Activated CD8-positive, alpha-beta memory T cell treated with anti-CD3 and anti-CD28 coated beads, Interleukin-2, amount 10 ng/mL, durations not matched to agents 7 days and 5 days (primary cell): Measurements from ENCODE around the gene LSM11. TPM values are rescaled to one million over a fixed set of nuclear protein-coding genes. Genes with fewer than 3 reads are reported as not detected.

Experiments used
- ATAC-seq: fragments of 150-1000 bp; cut with Tn5 transposase; one replicate; pipeline ENCODE4 v1.10.0; 2021; ENCODE audit warnings: moderate library complexity
- CTCF ChIA-PET: fragments of 350-600 bp; sonication (Branson Sonifier 250); formaldehyde crosslinking; loops from one replicate; lab custom pipeline; 2021; ENCODE audit warnings: antibody characterized with exemption; lab: Charles Lee
- DNase-seq: peaks from one replicate; pipeline ENCODE4 v3.0.0-alpha.2; 2020
- H3K27ac Mint-ChIP-seq: one replicate; pipeline ENCODE4 v1.8.0; 2021; ENCODE audit warnings: mild to moderate bottlenecking, mixed read lengths
- H3K27me3 Mint-ChIP-seq: one replicate; pipeline ENCODE4 v1.8.0; 2021; ENCODE audit warnings: mixed read lengths
- H3K36me3 Mint-ChIP-seq: one replicate; pipeline ENCODE4 v1.8.0; 2021; ENCODE audit warnings: mild to moderate bottlenecking, mixed read lengths
- H3K4me1 Mint-ChIP-seq: one replicate; pipeline ENCODE4 v1.8.0; 2021; ENCODE audit warnings: mixed read lengths
- H3K4me3 Mint-ChIP-seq: one replicate; pipeline ENCODE4 v1.8.0; 2021; ENCODE audit warnings: mild to moderate bottlenecking, moderate library complexity, mixed read lengths
- H3K9me3 Mint-ChIP-seq: one replicate; pipeline ENCODE4 v1.8.0; 2022; ENCODE audit warnings: low read depth, mixed read lengths
- total RNA-seq, 2 experiments: library from RNA; stranded (reverse); gene quantifications; one replicate each; pipeline ENCODE4 v1.2.3, GENCODE V29; 2021

The LSM11 gene
- total RNA-seq, 2 experiments from 2014 or later, result 5.5 to 7.2 TPM

GRCh38 chr5:157802736-157803135, 59.2 kb downstream of the LSM11 start:
- DNase-seq (no peak), ATAC-seq (no peak)
- Mint-ChIP-seq H3K4me1 (no peaks in the 10 kb centered on the region), H3K36me3 (peaks cover 15% of the 10 kb centered on the region), H3K9me3 (no peaks in the 10 kb centered on the region), H3K4me3 (no peak overlapping the region), H3K27me3 (no peaks in the 10 kb centered on the region), H3K27ac (no peak overlapping the region)
- CTCF ChIA-PET, result no interaction called here

DNA sequence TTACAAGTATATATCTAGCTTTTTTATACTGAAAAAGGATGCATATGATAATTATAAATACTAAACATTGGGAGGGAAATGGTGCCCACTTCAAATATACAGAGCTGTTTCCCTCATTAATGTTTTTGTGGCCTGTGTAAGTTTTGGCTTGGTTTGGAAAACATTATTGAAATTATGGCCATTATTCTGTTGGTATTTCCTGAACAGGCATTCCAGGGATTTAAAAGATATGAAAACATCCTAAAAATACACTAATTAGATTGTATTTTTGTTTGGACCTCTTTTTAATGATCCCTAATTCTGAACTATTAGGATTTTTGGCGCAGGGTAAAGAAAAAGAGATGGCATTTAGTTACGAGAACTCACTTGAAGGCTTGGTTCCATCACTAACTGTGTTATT, 64.5 kb downstream of the LSM11 start:
- H3K36me3 Mint-ChIP-seq, result peaks cover 24% of the 10 kb centered on the region
- ATAC-seq (no peak), DNase-seq (no peak)
- CTCF ChIA-PET, result no interaction called here
- no peaks in the 10 kb centered on the region for H3K9me3 Mint-ChIP-seq
- no peaks in the 10 kb centered on the region for H3K4me1 Mint-ChIP-seq
- H3K4me3 Mint-ChIP-seq, result no peak overlapping the region
- no peaks in the 10 kb centered on the region for H3K27me3 Mint-ChIP-seq
- no peak overlapping the region for H3K27ac Mint-ChIP-seq

Other genes starting within 250 kb of the LSM11 start
- 100 to 1,000 TPM; 219 to 341 TPM for gene ADAM19, start 167.9 kb upstream of the LSM11 start, total RNA-seq
- under 1 TPM in 1 of 2 experiments, not detected in 1; 0.09 TPM for gene SOX30, start 91.3 kb upstream of the LSM11 start, total RNA-seq
- not detected for gene C5orf52, start 72.2 kb upstream of the LSM11 start, total RNA-seq
- 10 to 100 TPM; 12.9 to 16.3 TPM for gene THG1L, start 12.3 kb upstream of the LSM11 start, total RNA-seq
- gene CLINT1, start 115.4 kb downstream of the LSM11 start, total RNA-seq, result 10 to 100 TPM; 48.4 to 56.6 TPM